HG02678 (cell line): Measurements from ENCODE around the gene LPCAT1.
"Not testable (repeated sequence)": the region's sequence is repeated elsewhere in the genome, so short reads cannot be mapped to it uniquely, and the experiment has no call there.

ENCODE experiments used
- ATAC-seq: cut with Tn5 transposase; IDR thresholded peaks from one replicate; pipeline ENCODE4 v1.9.1; 2021; ENCODE audit warnings: mild to moderate bottlenecking, moderate library complexity; ENCODE audit not compliant: unreplicated experiment

LPCAT1 gene

GRCh38 chr5:1541702-1542400 lies 18.1 kb upstream of the LPCAT1 start:
- no peak for ATAC-seq

GRCh38 chr5:1540831-1541701 lies 17.3 kb upstream of the LPCAT1 start:
- no peak for ATAC-seq

- ATAC-seq: no peak
Observed at GRCh38 chr5:1540166-1540565, 16.4 kb upstream of the LPCAT1 start.

- not testable (repeated sequence) for ATAC-seq
Observed at GRCh38 chr5:1539393-1540161, 15.8 kb upstream of the LPCAT1 start.

GRCh38 chr5:1538741-1539392 lies 15.1 kb upstream of the LPCAT1 start:
- no peak for ATAC-seq

- ATAC-seq: no peak
Observed at GRCh38 chr5:1538276-1538675, 14.5 kb upstream of the LPCAT1 start.

GRCh38 chr5:1537603-1538154 lies 13.9 kb upstream of the LPCAT1 start:
- ATAC-seq: no peak

GRCh38 chr5:1536871-1537602 lies 13.3 kb upstream of the LPCAT1 start:
- no peak for ATAC-seq

GRCh38 chr5:1536322-1536845 lies 12.6 kb upstream of the LPCAT1 start:
- ATAC-seq: peak; percentile 98

- ATAC-seq: no peak
Observed at GRCh38 chr5:1535646-1536045, 11.9 kb upstream of the LPCAT1 start.

- ATAC-seq: no peak
Observed at GRCh38 chr5:1532384-1532783, 8.6 kb upstream of the LPCAT1 start.

- ATAC-seq: no peak
Observed at GRCh38 chr5:1529498-1529897, 5.7 kb upstream of the LPCAT1 start.

- no peak for ATAC-seq
Observed at GRCh38 chr5:1527533-1528205, 3.9 kb upstream of the LPCAT1 start.

- no peak for ATAC-seq
Observed at GRCh38 chr5:1526681-1527131, 2.9 kb upstream of the LPCAT1 start.

GRCh38 chr5:1526190-1526631 lies 2.5 kb upstream of the LPCAT1 start:
- no peak for ATAC-seq

- ATAC-seq: no peak
Observed at GRCh38 chr5:1525624-1526189, 1.9 kb upstream of the LPCAT1 start.

- ATAC-seq: no peak
Observed at GRCh38 chr5:1524799-1525623, 1.3 kb upstream of the LPCAT1 start.

GRCh38 chr5:1524481-1524798 lies 680 bp upstream of the LPCAT1 start:
- no peak for ATAC-seq
